Upper lobe of right lung (tissue), 1 donor: ENCODE results near the gene ITPR2. TPM values are rescaled to one million over a fixed set of nuclear protein-coding genes. Genes with fewer than 3 reads are reported as not detected.

Experiments used
- ATAC-seq: fragments of 200-7000 bp; cut with Tn5 transposase; one replicate; pipeline ENCODE4 v1.9.1; 2020; ENCODE audit warnings: mild to moderate bottlenecking, moderate library complexity
- DNase-seq: peaks from one replicate; pipeline ENCODE4 v3.0.0-alpha.2; 2020
- H3K27ac ChIP-seq: fragments of 200-600 bp; one replicate; pipeline ENCODE4 v1.8.0; 2022
- H3K27me3 ChIP-seq: fragments of 200-600 bp; one replicate; pipeline ENCODE4 v1.8.0; 2022; ENCODE audit warnings: mild to moderate bottlenecking
- H3K36me3 ChIP-seq: fragments of 200-600 bp; one replicate; pipeline ENCODE4 v1.8.0; 2022
- H3K4me1 ChIP-seq: fragments of 200-600 bp; one replicate; pipeline ENCODE4 v1.8.0; 2022
- H3K4me3 ChIP-seq: fragments of 200-600 bp; one replicate; pipeline ENCODE4 v1.8.0; 2022; ENCODE audit warnings: mild to moderate bottlenecking
- H3K9me3 ChIP-seq: fragments of 200-600 bp; one replicate; pipeline ENCODE4 v1.8.0; 2022
- CTCF ChIP-seq: fragments of 200-600 bp; IDR thresholded peaks from one replicate; pipeline ENCODE4 v1.8.0; 2022; ENCODE audit warnings: antibody characterized with exemption
- intact Hi-C: fragments of 100-400 bp; cut with DNase I; formaldehyde crosslinking; loops from one replicate; pipeline ENCODE4 v1.11.0; 2022
- total RNA-seq: library from RNA; stranded (reverse); fragmentation: NEBNext Ultra II Directional; extraction: Animal tissue kit (Norgen Biotek cat#: 25700); gene quantifications from one replicate; pipeline ENCODE4 v1.2.1, GENCODE V29; 2021
- donor health status: DM: no; HTN: yes; CAD: no; lungs with severe emphysema.

The ITPR2 gene
- total RNA-seq, 1 donor from 2014 or later = 50.8 TPM

DNA sequence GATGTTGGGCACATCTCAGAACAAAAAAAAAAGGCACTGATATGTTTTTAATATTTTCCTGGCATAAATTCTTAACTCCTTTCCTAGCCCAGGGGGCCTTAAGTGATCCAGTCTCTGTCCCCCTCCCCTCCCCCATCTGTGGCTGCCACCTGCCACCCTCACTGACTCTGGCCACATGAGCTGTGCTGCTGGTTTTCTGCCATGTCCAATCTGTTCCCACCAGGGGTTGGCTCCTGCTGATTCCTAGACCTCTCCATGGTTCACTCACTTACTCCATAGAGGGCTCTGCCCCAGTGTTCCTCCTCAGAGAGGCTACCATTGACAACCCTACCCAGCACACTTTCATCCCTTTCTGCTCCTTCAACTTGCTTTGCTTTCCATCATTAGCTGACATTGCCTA, 474.3 kb downstream of the ITPR2 start:
- no peak overlapping the region for H3K4me3 ChIP-seq
- H3K36me3 ChIP-seq = no peaks in the 10 kb centered on the region
- DNase-seq (no peak), ATAC-seq (no peak)
- no peak overlapping the region for H3K27ac ChIP-seq
- H3K4me1 ChIP-seq = no peaks in the 10 kb centered on the region
- H3K9me3 ChIP-seq = no peaks in the 10 kb centered on the region
- no peak for TF ChIP-seq CTCF
- H3K27me3 ChIP-seq = no peaks in the 10 kb centered on the region
- intact Hi-C loops = no loop called here

- Histone ChIP-seq H3K27ac (no peak overlapping the region), H3K36me3 (no peaks in the 10 kb centered on the region), H3K9me3 (no peaks in the 10 kb centered on the region), H3K4me1 (no peaks in the 10 kb centered on the region), H3K27me3 (no peaks in the 10 kb centered on the region), H3K4me3 (no peak overlapping the region)
- ATAC-seq (no peak), DNase-seq (no peak)
- intact Hi-C loops = no loop called here
- no peak for TF ChIP-seq CTCF
Measured at GRCh38 chr12:26347300-26347699, 485.7 kb downstream of the ITPR2 start.

DNA sequence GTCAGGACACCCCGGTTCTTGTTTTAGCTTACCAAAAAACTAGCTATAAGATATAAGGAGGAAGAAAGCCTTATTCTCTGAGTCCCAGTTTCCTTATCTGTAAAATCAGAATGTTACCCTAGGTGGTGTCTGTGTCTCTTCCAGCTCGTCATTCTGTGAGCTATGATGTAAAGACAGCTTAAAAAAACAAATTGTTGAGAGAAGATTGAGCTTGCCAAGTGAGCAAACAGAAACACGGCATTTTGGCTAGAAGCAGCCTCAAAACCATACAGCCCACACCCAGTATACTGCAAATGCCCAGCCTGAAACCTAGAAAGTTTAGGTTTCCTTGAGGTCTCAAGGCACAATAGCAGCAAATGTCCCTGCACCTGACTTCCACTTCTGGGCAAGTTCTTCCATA, 486.3 kb downstream of the ITPR2 start:
- Histone ChIP-seq H3K36me3 (no peaks in the 10 kb centered on the region), H3K4me3 (no peak overlapping the region), H3K27me3 (no peaks in the 10 kb centered on the region), H3K4me1 (no peaks in the 10 kb centered on the region), H3K9me3 (no peaks in the 10 kb centered on the region), H3K27ac (no peak overlapping the region)
- DNase-seq (no peak), ATAC-seq (no peak)
- TF ChIP-seq CTCF = no peak
- intact Hi-C loops = no loop called here

GRCh38 chr12:26345471-26346003, 487.5 kb downstream of the ITPR2 start:
- Histone ChIP-seq H3K4me3 (no peak overlapping the region), H3K4me1 (no peaks in the 10 kb centered on the region), H3K36me3 (no peaks in the 10 kb centered on the region), H3K27me3 (no peaks in the 10 kb centered on the region), H3K27ac (no peak overlapping the region), H3K9me3 (no peaks in the 10 kb centered on the region)
- ATAC-seq (no peak), DNase-seq (no peak)
- TF ChIP-seq CTCF = no peak
- intact Hi-C loops = no loop called here

- DNase-seq (no peak), ATAC-seq (no peak)
- Histone ChIP-seq H3K27ac (no peak overlapping the region), H3K36me3 (peaks cover 13% of the 10 kb centered on the region), H3K27me3 (no peaks in the 10 kb centered on the region), H3K9me3 (no peaks in the 10 kb centered on the region), H3K4me1 (no peaks in the 10 kb centered on the region), H3K4me3 (no peak overlapping the region)
- intact Hi-C loops = no loop called here
- TF ChIP-seq CTCF = no peak
Measured at GRCh38 chr12:26341491-26341890, 491.5 kb downstream of the ITPR2 start.

GRCh38 chr12:26340649-26341048, 492.3 kb downstream of the ITPR2 start:
- Histone ChIP-seq H3K27me3 (no peaks in the 10 kb centered on the region), H3K27ac (no peak overlapping the region), H3K36me3 (peaks cover 13% of the 10 kb centered on the region), H3K4me3 (no peak overlapping the region), H3K4me1 (no peaks in the 10 kb centered on the region), H3K9me3 (no peaks in the 10 kb centered on the region)
- no peak for TF ChIP-seq CTCF
- DNase-seq (no peak), ATAC-seq (peak; percentile 97)
- intact Hi-C loops = no loop called here
